Epithelial cell of proximal tubule (primary cell): ENCODE results near the gene OR2H2. TPM values are rescaled to one million over a fixed set of nuclear protein-coding genes. Genes with fewer than 3 reads are reported as not detected.

ENCODE experiments used
- DNase-seq: peaks from one replicate; pipeline ENCODE4 v3.0.0-alpha.2; 2011; ENCODE audit warnings: low read depth
- H3K4me3 ChIP-seq: 2 replicates; pipeline ENCODE4 v1.5.1; 2011; ENCODE audit warnings: low read depth, mild to moderate bottlenecking, low read length
- total RNA-seq: library from RNA; depleted of rRNA; stranded (reverse); fragments of >200 nt; gene quantifications from 2 replicates; pipeline ENCODE4 v1.2.3, GENCODE V29; 2015
- TF ChIP-seq, protein P1 (sequence below): conservative IDR thresholded peaks from 2 replicates; pipeline ENCODE4 v1.5.1; 2012; ENCODE audit warnings: low read depth, mild to moderate bottlenecking, low read length

OR2H2 gene
- total RNA-seq, 1 donor from 2014 or later: not detected

- no peak overlapping the region for H3K4me3 ChIP-seq
- TF ChIP-seq, protein P1, sequence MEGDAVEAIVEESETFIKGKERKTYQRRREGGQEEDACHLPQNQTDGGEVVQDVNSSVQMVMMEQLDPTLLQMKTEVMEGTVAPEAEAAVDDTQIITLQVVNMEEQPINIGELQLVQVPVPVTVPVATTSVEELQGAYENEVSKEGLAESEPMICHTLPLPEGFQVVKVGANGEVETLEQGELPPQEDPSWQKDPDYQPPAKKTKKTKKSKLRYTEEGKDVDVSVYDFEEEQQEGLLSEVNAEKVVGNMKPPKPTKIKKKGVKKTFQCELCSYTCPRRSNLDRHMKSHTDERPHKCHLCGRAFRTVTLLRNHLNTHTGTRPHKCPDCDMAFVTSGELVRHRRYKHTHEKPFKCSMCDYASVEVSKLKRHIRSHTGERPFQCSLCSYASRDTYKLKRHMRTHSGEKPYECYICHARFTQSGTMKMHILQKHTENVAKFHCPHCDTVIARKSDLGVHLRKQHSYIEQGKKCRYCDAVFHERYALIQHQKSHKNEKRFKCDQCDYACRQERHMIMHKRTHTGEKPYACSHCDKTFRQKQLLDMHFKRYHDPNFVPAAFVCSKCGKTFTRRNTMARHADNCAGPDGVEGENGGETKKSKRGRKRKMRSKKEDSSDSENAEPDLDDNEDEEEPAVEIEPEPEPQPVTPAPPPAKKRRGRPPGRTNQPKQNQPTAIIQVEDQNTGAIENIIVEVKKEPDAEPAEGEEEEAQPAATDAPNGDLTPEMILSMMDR: no peak
- DNase-seq: no peak
Observed at GRCh38 chr6:29637247-29637646, 52.3 kb downstream of the OR2H2 start.

Other genes with a start within 250 kb of the OR2H2 start
- not detected in 2 replicates for gene OR5V1, start 216.3 kb upstream of the OR2H2 start, total RNA-seq
- not detected in 2 replicates for gene OR12D3, start 209.8 kb upstream of the OR2H2 start, total RNA-seq
- not detected in 2 replicates for gene OR12D2, start 189.5 kb upstream of the OR2H2 start, total RNA-seq
- gene OR12D1, start 170.2 kb upstream of the OR2H2 start, total RNA-seq: not detected in 2 replicates
- not detected in 2 replicates for gene OR10C1, start 145.8 kb upstream of the OR2H2 start, total RNA-seq
- gene OR11A1, start 128.1 kb upstream of the OR2H2 start, total RNA-seq: not detected in 2 replicates
- not detected in 2 replicates for gene OR2H1, start 128.0 kb upstream of the OR2H2 start, total RNA-seq
- not detected in 2 replicates for gene MAS1L, start 97.2 kb upstream of the OR2H2 start, total RNA-seq
- gene UBD, start 25.4 kb upstream of the OR2H2 start, total RNA-seq: 0.94 and 4.3 TPM in 2 replicates
- gene GABBR1, start 48.1 kb downstream of the OR2H2 start, total RNA-seq: 3.1 and 6.4 TPM in 2 replicates
- gene MOG, start 72.0 kb downstream of the OR2H2 start, total RNA-seq: not detected in 2 replicates
- 0.12 and 1.4 TPM in 2 replicates for gene ZFP57, start 96.0 kb downstream of the OR2H2 start, total RNA-seq
- 2.5 and 2.8 TPM in 2 replicates for gene HLA-F, start 138.3 kb downstream of the OR2H2 start, total RNA-seq
- 0.46 and 0.94 TPM in 2 replicates for gene HLA-G, start 242.7 kb downstream of the OR2H2 start, total RNA-seq